Esophagus muscularis mucosa (tissue), 3 donors: ENCODE measurements around the gene INTS3.
A peak's percentile ranks its signal among the peaks of the same experiment; 100 is the strongest.

ENCODE experiments used
- CTCF ChIP-seq, 3 experiments: fragments of 200-600 bp in 2 of 3; fragments of 450-650 bp in 1 of 3; sonication (generic) in 2 of 3; IDR thresholded peaks; one replicate each; pipeline ENCODE4 v1.5.1; 2017 to 2019; ENCODE audit warnings: antibody characterized with exemption in 3 of 3, mild to moderate bottlenecking in 2 of 3, moderate library complexity in 1 of 3
- POLR2A ChIP-seq: fragments of 450-650 bp; IDR thresholded peaks from one replicate; pipeline ENCODE4 v1.6.1; 2017; ENCODE audit warnings: antibody characterized with exemption, moderate library complexity, mild to moderate bottlenecking, low read depth
- POLR2AphosphoS5 ChIP-seq, 2 donors: sonication (generic); formaldehyde crosslinking; IDR thresholded peaks; one replicate each; pipeline ENCODE4 v1.6.1; 2017; ENCODE audit warnings: antibody characterized with exemption in 2 of 2

GRCh38 chr1:153775458-153776327 is 47.8 kb downstream of the INTS3 start:
- peak; percentile 32 to 71 for TF ChIP-seq POLR2AphosphoS5 (IDR thresholded peaks at IDR 0.05)
- peak in 1 of 3 experiments; percentile 4 for TF ChIP-seq CTCF (IDR thresholded peaks at IDR 0.05)
- no peak for TF ChIP-seq POLR2A
